ENCODE data around the gene TLK1. TPM values are rescaled to one million over a fixed set of nuclear protein-coding genes. Genes with fewer than 3 reads are reported as not detected.

Gene TLK1
- total RNA-seq, 1 experiment from 2014 or later = 101 TPM

DNA sequence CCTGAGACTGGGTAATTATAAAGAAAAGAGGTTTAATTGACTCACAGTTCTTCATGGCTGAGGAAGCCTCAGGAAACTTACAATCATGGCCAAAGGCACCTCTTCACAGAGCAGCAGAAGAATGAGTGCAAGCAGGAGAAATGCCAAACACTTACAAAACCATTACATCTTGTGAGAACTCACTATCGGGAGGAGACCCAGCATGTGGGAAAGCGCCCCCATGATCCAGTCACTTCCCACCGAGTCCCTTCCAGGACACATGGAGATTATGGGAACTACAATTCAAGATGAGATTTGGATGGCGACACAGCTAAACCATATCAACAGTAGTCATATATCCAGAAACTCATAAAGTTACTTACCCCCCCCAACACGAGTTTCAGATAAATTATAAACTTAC lies 28.6 kb downstream of the TLK1 start:
- Histone ChIP-seq H3K4me1 (replicated peaks; ENCODE audit: insufficient read depth) (no peaks in the 10 kb centered on the region), H3K9me3 (ENCODE audit: insufficient read depth, low read depth) (no peaks in the 10 kb centered on the region), H3K4me2 (no peak overlapping the region), H3K9me2 (ENCODE audit: insufficient read depth) (no peaks in the 10 kb centered on the region), H4K20me1 (ENCODE audit: insufficient read depth) (peaks cover 76% of the 10 kb centered on the region), H3K27ac (no peak overlapping the region), H3K27me3 (ENCODE audit: insufficient read depth, low read depth) (no peaks in the 10 kb centered on the region), H3F3A (ENCODE audit: insufficient read depth, low read depth) (peaks cover 5% of the 10 kb centered on the region), H3K36me3 (ENCODE audit: low read depth) (no peaks in the 10 kb centered on the region), H3K4me3 (no peak overlapping the region), H3K79me2 (ENCODE audit: low read depth) (peaks cover 100% of the 10 kb centered on the region), H2AFZ (no peak overlapping the region)
- DNase-seq = no peak
- POLR2A ChIA-PET (ENCODE audit: unreplicated experiment) = no interaction called here
- TF ChIP-seq, protein P1, sequence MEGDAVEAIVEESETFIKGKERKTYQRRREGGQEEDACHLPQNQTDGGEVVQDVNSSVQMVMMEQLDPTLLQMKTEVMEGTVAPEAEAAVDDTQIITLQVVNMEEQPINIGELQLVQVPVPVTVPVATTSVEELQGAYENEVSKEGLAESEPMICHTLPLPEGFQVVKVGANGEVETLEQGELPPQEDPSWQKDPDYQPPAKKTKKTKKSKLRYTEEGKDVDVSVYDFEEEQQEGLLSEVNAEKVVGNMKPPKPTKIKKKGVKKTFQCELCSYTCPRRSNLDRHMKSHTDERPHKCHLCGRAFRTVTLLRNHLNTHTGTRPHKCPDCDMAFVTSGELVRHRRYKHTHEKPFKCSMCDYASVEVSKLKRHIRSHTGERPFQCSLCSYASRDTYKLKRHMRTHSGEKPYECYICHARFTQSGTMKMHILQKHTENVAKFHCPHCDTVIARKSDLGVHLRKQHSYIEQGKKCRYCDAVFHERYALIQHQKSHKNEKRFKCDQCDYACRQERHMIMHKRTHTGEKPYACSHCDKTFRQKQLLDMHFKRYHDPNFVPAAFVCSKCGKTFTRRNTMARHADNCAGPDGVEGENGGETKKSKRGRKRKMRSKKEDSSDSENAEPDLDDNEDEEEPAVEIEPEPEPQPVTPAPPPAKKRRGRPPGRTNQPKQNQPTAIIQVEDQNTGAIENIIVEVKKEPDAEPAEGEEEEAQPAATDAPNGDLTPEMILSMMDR (conservative IDR thresholded peaks at IDR 0.05) = no peak
- no peak for TF ChIP-seq EZH2 (IDR thresholded peaks at IDR 0.05; ENCODE audit: low read depth)
- intact Hi-C loops (cut with micrococcal nuclease; ENCODE audit: unreplicated experiment) = no loop called here
- CTCF ChIA-PET = no interaction called here
- BruUV-seq (replicated peaks) = no TSS peak

DNA sequence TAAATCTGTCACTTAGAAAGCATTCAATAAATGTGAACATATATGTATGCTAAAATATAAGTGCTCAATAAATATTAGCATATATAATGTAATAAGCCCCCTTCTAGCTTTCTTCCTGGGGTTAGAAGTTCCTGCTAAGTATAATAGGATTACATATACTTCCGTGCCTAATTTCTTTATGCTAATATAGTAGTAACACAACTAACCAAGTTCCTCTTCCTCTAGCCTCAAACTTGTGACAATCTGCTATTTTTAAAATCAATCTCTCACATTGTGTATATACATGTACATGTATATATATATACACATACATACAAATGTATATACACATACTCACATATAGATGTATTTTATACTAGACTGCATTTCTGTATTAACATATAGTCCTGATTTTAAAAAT lies 32.2 kb downstream of the TLK1 start:
- peaks cover 100% of the 10 kb centered on the region for H3K79me2 ChIP-seq (ENCODE audit: low read depth)
- TF ChIP-seq, protein P1 (conservative IDR thresholded peaks at IDR 0.05) = no peak
- no peak for TF ChIP-seq EZH2 (IDR thresholded peaks at IDR 0.05; ENCODE audit: low read depth)
- POLR2A ChIA-PET (ENCODE audit: unreplicated experiment) = no interaction called here
- no TSS peak for BruUV-seq (replicated peaks)
- no peaks in the 10 kb centered on the region for H3K27me3 ChIP-seq (ENCODE audit: insufficient read depth, low read depth)
- no peak overlapping the region for H3K4me3 ChIP-seq
- no peaks in the 10 kb centered on the region for H3K9me3 ChIP-seq (ENCODE audit: insufficient read depth, low read depth)
- H3K36me3 ChIP-seq (ENCODE audit: low read depth) = peaks cover 6% of the 10 kb centered on the region; the same call in 1 of the 2 replicates
- no peak overlapping the region for H3K4me2 ChIP-seq
- CTCF ChIA-PET = no interaction called here
- peaks cover 77% of the 10 kb centered on the region for H4K20me1 ChIP-seq (ENCODE audit: insufficient read depth)
- H3K9me2 ChIP-seq (ENCODE audit: insufficient read depth) = no peaks in the 10 kb centered on the region
- H3K4me1 ChIP-seq (replicated peaks; ENCODE audit: insufficient read depth) = no peaks in the 10 kb centered on the region
- H3F3A ChIP-seq (ENCODE audit: insufficient read depth, low read depth) = peaks cover 9% of the 10 kb centered on the region
- DNase-seq = no peak
- H2AFZ ChIP-seq = no peak overlapping the region
- no peak overlapping the region for H3K27ac ChIP-seq
- intact Hi-C loops (cut with micrococcal nuclease; ENCODE audit: unreplicated experiment) = no loop called here

DNA sequence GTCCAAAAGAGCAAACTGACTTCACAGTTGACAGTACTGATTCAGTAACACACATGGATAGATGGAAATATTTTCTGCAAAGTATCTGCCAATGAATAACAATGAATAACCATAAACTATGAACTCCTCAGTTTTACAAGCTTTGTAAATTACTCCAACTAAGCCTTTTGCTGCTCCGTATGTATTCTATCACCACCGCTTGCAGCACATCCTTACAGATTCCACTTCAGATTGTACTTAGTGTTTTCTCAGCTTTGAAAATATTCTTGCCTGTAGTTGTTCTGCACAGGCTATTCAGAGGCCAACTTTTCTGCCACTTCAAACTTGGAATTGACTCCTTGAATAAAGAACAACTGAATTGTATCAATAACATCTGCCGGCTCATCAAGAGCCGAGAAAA lies 36.2 kb downstream of the TLK1 start:
- Histone ChIP-seq H3K27me3 (ENCODE audit: insufficient read depth, low read depth) (no peaks in the 10 kb centered on the region), H3K9me2 (ENCODE audit: insufficient read depth) (no peaks in the 10 kb centered on the region), H3K4me1 (replicated peaks; ENCODE audit: insufficient read depth) (no peaks in the 10 kb centered on the region), H3F3A (ENCODE audit: insufficient read depth, low read depth) (peaks cover 9% of the 10 kb centered on the region; the same call in 1 of the 2 replicates), H3K4me3 (no peak overlapping the region), H3K27ac (peak overlapping the region; percentile 23; the same call in 1 of the 2 replicates), H3K79me2 (ENCODE audit: low read depth) (peaks cover 100% of the 10 kb centered on the region), H3K9me3 (ENCODE audit: insufficient read depth, low read depth) (no peaks in the 10 kb centered on the region), H3K4me2 (no peak overlapping the region), H2AFZ (no peak overlapping the region), H4K20me1 (ENCODE audit: insufficient read depth) (peaks cover 79% of the 10 kb centered on the region), H3K36me3 (ENCODE audit: low read depth) (peaks cover 6% of the 10 kb centered on the region; the same call in 1 of the 2 replicates)
- no TSS peak for BruUV-seq (replicated peaks)
- ChIA-PET POLR2A (ENCODE audit: unreplicated experiment) (interaction anchor here (0.6 kb wide), 1 partner anchor 47 kb away, joined by 7 read pairs; no protein-coding TSS in a partner anchor), CTCF (no interaction called here)
- DNase-seq = no peak
- intact Hi-C loops (cut with micrococcal nuclease; ENCODE audit: unreplicated experiment) = no loop called here
- TF ChIP-seq, protein P1 (conservative IDR thresholded peaks at IDR 0.05) = no peak
- TF ChIP-seq EZH2 (IDR thresholded peaks at IDR 0.05; ENCODE audit: low read depth) = no peak

Measured in PC-9 (cell line).